A673 (cell line): Measurements from ENCODE around the gene C16orf46. TPM values are rescaled to one million over a fixed set of nuclear protein-coding genes. Genes with fewer than 3 reads are reported as not detected.

ENCODE experiments used
- Bru-seq: library from RNA; stranded (reverse); fragments of 400-500 nt; gene quantifications from one replicate; lab custom pipeline; 2021; lab: Mats Ljungman, UMichigan
- BruChase-seq, 2 experiments: library from RNA; stranded (reverse); fragments of 400-500 nt; gene quantifications; one replicate each; lab custom pipeline; 2021; lab: Mats Ljungman, UMichigan
- BruUV-seq: library from RNA; stranded (reverse); fragments of 400-500 nt; replicated peaks from 2 replicates; lab custom pipeline; 2021; lab: Mats Ljungman, UMichigan
- CTCF ChIA-PET: fragments of 300-600 bp; sonication (Branson Sonifier 250); formaldehyde crosslinking; loops from one replicate; lab custom pipeline; 2022; ENCODE audit warnings: antibody characterized with exemption; lab: Charles Lee
- POLR2A ChIA-PET: fragments of 300-600 bp; sonication (Branson Sonifier 250); formaldehyde crosslinking; loops from one replicate; lab custom pipeline; 2022; ENCODE audit warnings: antibody characterized with exemption; ENCODE audit not compliant: low non-redundant PET; lab: Charles Lee
- DNase-seq: peaks from one replicate; pipeline ENCODE4 v3.0.0-alpha.2; 2015; ENCODE audit warnings: low spot score
- H3K27ac ChIP-seq: fragments of 200-600 bp; sonication (generic); 2 replicates; pipeline ENCODE4 v1.5.1; 2016; ENCODE audit warnings: mixed run types, low read depth, mild to moderate bottlenecking, mixed read lengths, antibody characterized with exemption, low read length; ENCODE audit not compliant: poor library complexity, severe bottlenecking
- H3K27me3 ChIP-seq: fragments of 200-600 bp; sonication (generic); replicated peaks from 2 replicates; pipeline ENCODE4 v1.6.1; 2017; ENCODE audit warnings: mixed run types, low read depth, mild to moderate bottlenecking, mixed read lengths, antibody characterized with exemption, low read length; ENCODE audit not compliant: insufficient read depth, poor library complexity
- H3K36me3 ChIP-seq: fragments of 200-600 bp; sonication (generic); 2 replicates; pipeline ENCODE4 v1.6.1; 2016; ENCODE audit warnings: mixed run types, mild to moderate bottlenecking, mixed read lengths, antibody characterized with exemption, low read length; ENCODE audit not compliant: insufficient read depth, poor library complexity, severe bottlenecking
- H3K4me1 ChIP-seq: fragments of 200-600 bp; sonication (generic); 2 replicates; pipeline ENCODE4 v1.6.1; 2017; ENCODE audit warnings: mixed run types, mild to moderate bottlenecking, mixed read lengths, antibody characterized with exemption, low read length; ENCODE audit not compliant: insufficient read depth, poor library complexity, severe bottlenecking
- H3K4me3 ChIP-seq: fragments of 200-600 bp; sonication (generic); 2 replicates; pipeline ENCODE4 v1.5.1; 2016; ENCODE audit warnings: low read depth, mixed run types, mild to moderate bottlenecking, mixed read lengths, low read length; ENCODE audit not compliant: poor library complexity, severe bottlenecking
- H3K9me3 ChIP-seq: fragments of 200-600 bp; sonication (generic); 2 replicates; pipeline ENCODE4 v1.6.1; 2016; ENCODE audit warnings: mixed run types, low read depth, mild to moderate bottlenecking, mixed read lengths, antibody characterized with exemption, low read length; ENCODE audit not compliant: poor library complexity, severe bottlenecking
- CTCF ChIP-seq: fragments of 300-800, 200-600 bp; sonication (generic); conservative IDR thresholded peaks from 2 replicates; pipeline ENCODE4 v1.5.1; 2017; ENCODE audit warnings: low read depth, mild to moderate bottlenecking, antibody characterized with exemption, low read length, moderate library complexity, mixed read lengths
- EZH2 ChIP-seq: fragments of 200-600 bp; sonication (generic); IDR thresholded peaks from 2 replicates; pipeline ENCODE4 v1.6.1; 2017; ENCODE audit warnings: borderline replicate concordance, low read depth, mild to moderate bottlenecking, mixed read lengths, antibody characterized with exemption, low read length; ENCODE audit not compliant: poor library complexity, severe bottlenecking
- intact Hi-C: fragments of 100-400 bp; cut with micrococcal nuclease; formaldehyde crosslinking; loops from one replicate; pipeline ENCODE4 v1.10.0; 2022; ENCODE audit not compliant: unreplicated experiment
- long read RNA-seq: library from polyadenylated mRNA; stranded (forward); transcript quantifications from one replicate; pipeline ENCODE4 v2.0.0, GENCODE V29; 2022
- total RNA-seq: library from RNA; stranded (reverse); gene quantifications from 2 replicates; pipeline ENCODE4 v1.2.3, GENCODE V29; 2021

Gene C16orf46, protein sequence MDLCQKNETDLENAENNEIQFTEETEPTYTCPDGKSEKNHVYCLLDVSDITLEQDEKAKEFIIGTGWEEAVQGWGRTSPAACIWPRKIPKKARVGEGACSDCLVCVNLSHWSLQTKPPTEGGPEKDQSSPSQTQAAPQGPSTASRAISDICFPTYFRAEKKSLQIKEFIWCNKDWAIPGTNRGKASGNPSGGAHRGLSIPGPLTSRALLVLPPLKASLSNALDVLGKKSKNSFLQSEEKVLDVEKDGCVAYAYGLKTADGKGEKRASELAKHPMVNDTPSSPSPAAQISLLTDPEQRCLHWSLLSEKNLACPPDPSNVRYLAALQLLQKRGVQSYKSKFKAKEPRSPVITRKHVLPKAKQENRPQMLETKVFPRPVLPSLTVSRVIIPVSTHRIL
- 0.21 and 1.4 TPM in 2 replicates for total RNA-seq
- Bru-seq, nascent RNA = percentile 50 among the genes with signal in this experiment
- BruChase-seq, experiment 1, labeled RNA remaining after a 2-hour chase = percentile 67 among the genes with signal in this experiment
- percentile 71 among the genes with signal in this experiment for BruChase-seq, experiment 2, labeled RNA remaining after a 6-hour chase
- long read RNA-seq, partial matches to known transcripts = 1 of 3 reads
- long read RNA-seq, other reads (novel, unspliced or antisense) = 0 of 3 reads

GRCh38 chr16:81077076-81077940, at the start of gene C16orf46:
Gene C16orf46, minus strand, starts transcription at chr16:81077238. Its CDS starts 13,283 bp downstream, at chr16:81063955.
- intact Hi-C loops = no loop called here
- peak; percentile 97 for DNase-seq
- TSS peak; percentile 88 for BruUV-seq
- POLR2A ChIA-PET = no interaction called here
- CTCF ChIA-PET = interaction anchor here (1.0 to 1.2 kb wide), 2 partner anchors 41 to 42 kb away, joined by 3 to 10 read pairs; partner anchors contain the start of gene ATMIN
- no peaks in the 10 kb centered on the region for H3K4me1 ChIP-seq
- TF ChIP-seq CTCF (no peak), EZH2 (no peak)
- H3K9me3 ChIP-seq = no peaks in the 10 kb centered on the region
- peak within 1 kb of the TSS; percentile 69 for H3K4me3 ChIP-seq
- H3K27me3 ChIP-seq = no peaks in the 10 kb centered on the region
- no peaks in the 10 kb centered on the region for H3K36me3 ChIP-seq
- peak within 1 kb of the TSS; percentile 93 for H3K27ac ChIP-seq

DNA sequence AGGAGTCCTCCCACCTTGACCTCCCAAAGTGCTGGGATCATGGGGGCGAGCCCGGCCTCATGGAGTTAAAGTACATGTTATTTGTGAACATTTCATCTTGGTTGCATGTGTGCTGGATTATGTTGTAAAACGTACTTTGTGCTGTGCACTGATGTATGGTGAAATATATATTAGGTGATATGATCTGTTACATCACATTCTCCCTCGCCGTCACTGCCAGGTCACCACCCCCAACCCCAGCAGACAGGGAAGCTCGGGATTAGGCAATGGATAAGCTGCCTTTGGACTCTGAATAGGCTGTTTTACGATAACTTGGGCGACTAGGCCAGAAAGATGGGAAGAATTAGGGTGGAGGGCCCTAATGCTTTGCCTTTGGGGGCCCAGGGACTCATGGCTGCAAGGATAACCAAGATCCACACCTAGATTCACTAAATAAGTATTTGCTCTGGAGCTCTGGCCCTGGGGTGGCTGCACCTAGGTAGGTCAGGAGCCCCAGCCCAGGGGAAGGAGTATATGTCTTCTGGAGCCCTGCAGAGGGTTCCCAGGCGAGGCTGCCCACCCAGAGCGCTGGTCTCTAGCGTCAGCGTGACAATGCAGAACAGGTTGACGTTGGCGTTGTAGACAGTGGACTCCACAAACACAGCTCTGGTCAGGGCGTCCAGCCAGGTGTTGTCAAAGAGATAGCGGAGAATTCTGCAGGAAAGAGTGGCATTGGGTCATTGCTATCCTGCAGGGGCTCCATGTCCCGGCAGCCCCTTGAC, 46.2 kb upstream of the C16orf46 start:
- BruUV-seq = no TSS peak
- H3K36me3 ChIP-seq = no peaks in the 10 kb centered on the region
- CTCF ChIA-PET = interaction anchor here (0.6 kb wide), 1 partner anchor 608 kb away, joined by 5 read pairs; no protein-coding TSS in a partner anchor
- intact Hi-C loops = no loop called here
- no peak for DNase-seq
- H3K27ac ChIP-seq = no peak overlapping the region
- H3K27me3 ChIP-seq = no peaks in the 10 kb centered on the region
- TF ChIP-seq CTCF = no peak
- no peak for TF ChIP-seq EZH2
- POLR2A ChIA-PET = no interaction called here
- no peaks in the 10 kb centered on the region for H3K4me1 ChIP-seq
- no peaks in the 10 kb centered on the region for H3K9me3 ChIP-seq
- H3K4me3 ChIP-seq = no peak overlapping the region
